ENCODE data around the gene MARCKS. TPM values are rescaled to one million over a fixed set of nuclear protein-coding genes. Genes with fewer than 3 reads are reported as not detected.

The MARCKS gene
- total and polyA plus RNA-seq, 2 experiments from 2014 or later = 95.5 to 129 TPM

DNA sequence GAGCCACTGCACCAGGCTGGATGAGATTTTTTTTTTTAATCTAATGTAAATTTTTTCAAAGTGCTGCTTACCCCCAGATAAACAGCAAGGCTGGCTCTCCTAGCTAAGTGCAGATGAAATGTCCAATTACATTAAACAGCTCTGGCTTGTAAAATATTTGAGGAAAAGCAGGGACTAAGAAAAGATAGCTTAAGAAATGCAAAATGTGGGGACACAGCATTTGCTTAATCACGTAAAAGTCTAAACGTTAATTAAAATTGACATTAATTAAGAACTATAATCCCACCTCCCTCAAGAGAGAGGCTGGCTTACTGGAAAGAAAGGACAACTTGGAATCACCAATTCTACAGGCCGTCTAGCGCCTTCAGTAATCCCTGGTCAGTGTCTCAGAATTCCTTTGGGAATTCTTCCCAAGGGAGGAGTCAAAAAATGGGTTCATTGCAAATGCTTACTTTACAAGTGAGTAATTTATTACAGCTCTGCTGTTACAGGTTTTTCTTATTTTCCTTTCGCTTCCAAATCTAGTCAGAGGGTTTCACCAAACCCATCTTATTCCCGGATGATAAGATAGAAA is 13.6 kb upstream of the MARCKS start:
- Histone ChIP-seq H3K27ac (no peak overlapping the region), H3K36me3 (replicated peaks; ENCODE audit: insufficient read depth, low read depth) (no peaks in the 10 kb centered on the region), H4K20me1 (ENCODE audit: insufficient read depth, poor library complexity, severe bottlenecking) (no peaks in the 10 kb centered on the region), H3K4me2 (no peak overlapping the region), H3K4me1 (ENCODE audit: insufficient read depth) (no peaks in the 10 kb centered on the region), H2AFZ (peak overlapping the region; percentile 7), H3K27me3 (no peaks in the 10 kb centered on the region), H3K79me2 (no peaks in the 10 kb centered on the region), H3K9me2 (replicated peaks; ENCODE audit: insufficient read depth) (no peaks in the 10 kb centered on the region), H3K9me3 (ENCODE audit: low read depth) (no peaks in the 10 kb centered on the region), H3K4me3 (no peak overlapping the region)
- WGBS (ENCODE audit: low lambda C conversion rate, missing lambda C conversion rate) = 62% methylated on average over 6 of the region's 6 CpGs
- TF ChIP-seq EZH2 (IDR thresholded peaks at IDR 0.05; ENCODE audit: borderline replicate concordance) (no peak), EZH2phosphoT487 (IDR thresholded peaks at IDR 0.05; ENCODE audit: low read depth, severe bottlenecking, unreplicated experiment) (no peak)
- TF ChIP-seq, protein P1, sequence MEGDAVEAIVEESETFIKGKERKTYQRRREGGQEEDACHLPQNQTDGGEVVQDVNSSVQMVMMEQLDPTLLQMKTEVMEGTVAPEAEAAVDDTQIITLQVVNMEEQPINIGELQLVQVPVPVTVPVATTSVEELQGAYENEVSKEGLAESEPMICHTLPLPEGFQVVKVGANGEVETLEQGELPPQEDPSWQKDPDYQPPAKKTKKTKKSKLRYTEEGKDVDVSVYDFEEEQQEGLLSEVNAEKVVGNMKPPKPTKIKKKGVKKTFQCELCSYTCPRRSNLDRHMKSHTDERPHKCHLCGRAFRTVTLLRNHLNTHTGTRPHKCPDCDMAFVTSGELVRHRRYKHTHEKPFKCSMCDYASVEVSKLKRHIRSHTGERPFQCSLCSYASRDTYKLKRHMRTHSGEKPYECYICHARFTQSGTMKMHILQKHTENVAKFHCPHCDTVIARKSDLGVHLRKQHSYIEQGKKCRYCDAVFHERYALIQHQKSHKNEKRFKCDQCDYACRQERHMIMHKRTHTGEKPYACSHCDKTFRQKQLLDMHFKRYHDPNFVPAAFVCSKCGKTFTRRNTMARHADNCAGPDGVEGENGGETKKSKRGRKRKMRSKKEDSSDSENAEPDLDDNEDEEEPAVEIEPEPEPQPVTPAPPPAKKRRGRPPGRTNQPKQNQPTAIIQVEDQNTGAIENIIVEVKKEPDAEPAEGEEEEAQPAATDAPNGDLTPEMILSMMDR (IDR thresholded peaks at IDR 0.05; ENCODE audit: poor library complexity) = no peak
- no peak for DNase-seq (ENCODE audit: low spot score)

DNA sequence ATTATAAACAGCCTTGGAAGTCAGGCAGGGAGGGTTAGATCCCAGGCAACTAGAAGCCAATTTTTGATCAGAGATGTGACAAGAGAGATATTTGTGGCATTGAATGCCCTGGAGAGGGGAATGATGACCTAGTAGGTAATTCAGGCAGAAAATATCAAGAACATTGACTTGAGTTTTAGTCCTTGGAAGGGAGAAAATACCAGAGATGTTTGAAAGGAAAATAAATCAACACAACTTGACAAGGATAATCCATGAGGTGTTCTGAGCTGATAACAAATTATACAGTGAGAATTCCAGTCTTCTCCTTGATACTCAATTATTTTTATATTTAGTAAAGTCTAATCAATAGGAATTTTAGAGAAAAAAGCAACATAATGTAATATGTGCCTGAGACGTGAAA is 10.6 kb upstream of the MARCKS start:
- TF ChIP-seq, protein P1 (IDR thresholded peaks at IDR 0.05; ENCODE audit: poor library complexity) = no peak
- no peak for TF ChIP-seq EZH2 (IDR thresholded peaks at IDR 0.05; ENCODE audit: borderline replicate concordance)
- no peak for TF ChIP-seq EZH2phosphoT487 (IDR thresholded peaks at IDR 0.05; ENCODE audit: low read depth, severe bottlenecking, unreplicated experiment)
- no peak overlapping the region for H3K4me3 ChIP-seq
- no peak for DNase-seq (ENCODE audit: low spot score)
- WGBS (ENCODE audit: low lambda C conversion rate, missing lambda C conversion rate) = 88% methylated on average over 1 of the region's 1 CpG
- H3K9me2 ChIP-seq (replicated peaks; ENCODE audit: insufficient read depth) = no peaks in the 10 kb centered on the region
- no peaks in the 10 kb centered on the region for H3K27me3 ChIP-seq
- H4K20me1 ChIP-seq (ENCODE audit: insufficient read depth, poor library complexity, severe bottlenecking) = no peaks in the 10 kb centered on the region
- no peak overlapping the region for H2AFZ ChIP-seq
- no peaks in the 10 kb centered on the region for H3K79me2 ChIP-seq
- no peaks in the 10 kb centered on the region for H3K9me3 ChIP-seq (ENCODE audit: low read depth)
- no peaks in the 10 kb centered on the region for H3K4me1 ChIP-seq (ENCODE audit: insufficient read depth)
- no peak overlapping the region for H3K27ac ChIP-seq
- H3K36me3 ChIP-seq (replicated peaks; ENCODE audit: insufficient read depth, low read depth) = no peaks in the 10 kb centered on the region
- no peak overlapping the region for H3K4me2 ChIP-seq

DNA sequence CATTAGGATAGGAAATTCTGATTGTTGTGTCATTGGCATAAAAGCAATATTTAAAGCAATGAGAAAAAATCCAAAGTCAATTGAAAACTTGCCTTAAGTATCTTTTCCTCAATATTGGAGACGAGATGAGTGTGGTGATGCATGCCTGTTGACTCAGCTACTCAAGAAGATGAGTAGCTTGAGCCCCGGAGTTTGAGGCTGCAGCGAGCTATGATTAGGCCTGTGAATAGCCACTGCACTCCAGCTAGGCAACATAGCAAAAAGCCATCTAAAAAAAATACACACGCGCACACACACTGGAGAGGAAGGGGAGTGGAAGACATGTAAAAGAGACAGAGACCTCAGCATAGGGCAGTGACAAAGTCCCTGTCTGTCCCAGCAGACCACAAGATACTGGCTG is 9.7 kb upstream of the MARCKS start:
- no peaks in the 10 kb centered on the region for H3K9me3 ChIP-seq (ENCODE audit: low read depth)
- H3K79me2 ChIP-seq = no peaks in the 10 kb centered on the region
- H3K9me2 ChIP-seq (replicated peaks; ENCODE audit: insufficient read depth) = no peaks in the 10 kb centered on the region
- no peaks in the 10 kb centered on the region for H3K36me3 ChIP-seq (replicated peaks; ENCODE audit: insufficient read depth, low read depth)
- no peak overlapping the region for H3K27ac ChIP-seq
- 81% methylated on average over 5 of the region's 5 CpGs for WGBS (ENCODE audit: low lambda C conversion rate, missing lambda C conversion rate)
- no peaks in the 10 kb centered on the region for H3K27me3 ChIP-seq
- no peaks in the 10 kb centered on the region for H4K20me1 ChIP-seq (ENCODE audit: insufficient read depth, poor library complexity, severe bottlenecking)
- no peak for DNase-seq (ENCODE audit: low spot score)
- TF ChIP-seq EZH2phosphoT487 (IDR thresholded peaks at IDR 0.05; ENCODE audit: low read depth, severe bottlenecking, unreplicated experiment) (no peak), EZH2 (IDR thresholded peaks at IDR 0.05; ENCODE audit: borderline replicate concordance) (no peak)
- TF ChIP-seq, protein P1 (IDR thresholded peaks at IDR 0.05; ENCODE audit: poor library complexity) = no peak
- no peak overlapping the region for H3K4me2 ChIP-seq
- H3K4me1 ChIP-seq (ENCODE audit: insufficient read depth) = no peaks in the 10 kb centered on the region
- no peak overlapping the region for H2AFZ ChIP-seq
- no peak overlapping the region for H3K4me3 ChIP-seq

DNA sequence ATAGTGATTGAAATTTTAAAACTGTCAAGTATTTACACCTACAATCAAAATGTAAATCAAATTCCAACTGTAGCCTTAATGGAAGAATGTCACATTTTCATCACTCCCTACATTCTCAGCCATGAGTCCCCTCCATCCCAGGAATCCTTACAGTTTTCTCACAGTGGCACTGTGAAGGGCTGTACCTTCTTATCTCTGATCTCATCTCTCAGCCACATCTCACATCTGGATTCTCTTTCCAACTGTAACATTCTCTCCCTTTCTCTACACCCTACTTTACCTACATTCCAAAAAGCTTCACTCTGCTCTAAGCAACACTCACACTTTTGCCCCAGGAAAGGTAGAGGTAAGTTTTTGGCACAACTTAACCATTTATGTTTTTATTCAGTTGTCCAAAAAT is 8.9 kb upstream of the MARCKS start:
- H3K36me3 ChIP-seq (replicated peaks; ENCODE audit: insufficient read depth, low read depth) = no peaks in the 10 kb centered on the region
- H4K20me1 ChIP-seq (ENCODE audit: insufficient read depth, poor library complexity, severe bottlenecking) = no peaks in the 10 kb centered on the region
- DNase-seq (ENCODE audit: low spot score) = no peak
- H3K4me3 ChIP-seq = no peak overlapping the region
- H3K27ac ChIP-seq = no peak overlapping the region
- H3K79me2 ChIP-seq = no peaks in the 10 kb centered on the region
- H3K9me2 ChIP-seq (replicated peaks; ENCODE audit: insufficient read depth) = no peaks in the 10 kb centered on the region
- TF ChIP-seq EZH2phosphoT487 (IDR thresholded peaks at IDR 0.05; ENCODE audit: low read depth, severe bottlenecking, unreplicated experiment) = no peak
- no peak for TF ChIP-seq EZH2 (IDR thresholded peaks at IDR 0.05; ENCODE audit: borderline replicate concordance)
- TF ChIP-seq, protein P1 (IDR thresholded peaks at IDR 0.05; ENCODE audit: poor library complexity) = no peak
- H3K9me3 ChIP-seq (ENCODE audit: low read depth) = no peaks in the 10 kb centered on the region
- no peak overlapping the region for H3K4me2 ChIP-seq
- H3K27me3 ChIP-seq = no peaks in the 10 kb centered on the region
- no peak overlapping the region for H2AFZ ChIP-seq
- no peaks in the 10 kb centered on the region for H3K4me1 ChIP-seq (ENCODE audit: insufficient read depth)
